HepG2 (cell line): Measurements from ENCODE around the gene NRL. TPM values are rescaled to one million over a fixed set of nuclear protein-coding genes. Genes with fewer than 3 reads are reported as not detected.

Experiments used
- ARID4A ChIP-seq: sonication (generic); formaldehyde crosslinking; IDR thresholded peaks from 2 replicates; pipeline ENCODE4 v1.5.0; 2020; ENCODE audit warnings: mild to moderate bottlenecking, missing genetic modification reagents, borderline replicate concordance
- ATAD3A ChIP-seq: sonication (generic); formaldehyde crosslinking; IDR thresholded peaks from 2 replicates; pipeline ENCODE4 v1.4.0; 2020; ENCODE audit warnings: missing genetic modification reagents
- DNMT1 ChIP-seq: sonication (generic); formaldehyde crosslinking; IDR thresholded peaks from 2 replicates; pipeline ENCODE4 v1.5.1; 2020; ENCODE audit warnings: mild to moderate bottlenecking, missing genetic modification reagents
- GLMP ChIP-seq: sonication (generic); formaldehyde crosslinking; IDR thresholded peaks from 2 replicates; pipeline ENCODE4 v1.9.0; 2021; ENCODE audit warnings: missing genetic modification reagents, mild to moderate bottlenecking, borderline replicate concordance
- GMEB2 ChIP-seq: IDR thresholded peaks from 2 replicates; pipeline ENCODE4 v1.6.1; 2016; ENCODE audit warnings: missing biosample characterization, missing genetic modification reagents, low read depth
- GTF3A ChIP-seq: sonication (generic); formaldehyde crosslinking; conservative IDR thresholded peaks from 2 replicates; pipeline ENCODE4 v1.4.0; 2020; ENCODE audit warnings: mild to moderate bottlenecking, missing genetic modification reagents
- JUNB ChIP-seq: sonication (generic); formaldehyde crosslinking; IDR thresholded peaks from 2 replicates; pipeline ENCODE4 v1.8.0; 2022; ENCODE audit warnings: missing genetic modification reagents, mild to moderate bottlenecking, borderline replicate concordance
- MED8 ChIP-seq: sonication (generic); formaldehyde crosslinking; IDR thresholded peaks from 2 replicates; pipeline ENCODE4 v1.8.1; 2023; ENCODE audit warnings: mild to moderate bottlenecking, missing genetic modification reagents; ENCODE audit not compliant: insufficient replicate concordance
- PBX2 ChIP-seq: IDR thresholded peaks from 2 replicates; pipeline ENCODE4 v1.6.1; 2016; ENCODE audit warnings: control low read depth
- SALL1 ChIP-seq: sonication (generic); formaldehyde crosslinking; IDR thresholded peaks from 2 replicates; pipeline ENCODE4 v1.8.0; 2022; ENCODE audit warnings: mild to moderate bottlenecking, missing genetic modification reagents
- SMARCC2 ChIP-seq: fragments of 450-650 bp; IDR thresholded peaks from 2 replicates; pipeline ENCODE4 v1.6.1; 2017; ENCODE audit warnings: antibody characterized with exemption, mild to moderate bottlenecking
- TGIF2 ChIP-seq: IDR thresholded peaks from 2 replicates; pipeline ENCODE4 v1.6.1; 2016; ENCODE audit warnings: control low read depth, missing compliant biosample characterization
- TRAFD1 ChIP-seq: sonication (generic); formaldehyde crosslinking; IDR thresholded peaks from 2 replicates; pipeline ENCODE4 v1.5.1; 2020; ENCODE audit warnings: missing genetic modification reagents, mild to moderate bottlenecking, borderline replicate concordance
- ZBTB38 ChIP-seq: sonication (generic); formaldehyde crosslinking; IDR thresholded peaks from 2 replicates; pipeline ENCODE4 v1.5.1; 2020; ENCODE audit warnings: mild to moderate bottlenecking, missing genetic modification reagents
- ZNF143 ChIP-seq: sonication (generic); formaldehyde crosslinking; IDR thresholded peaks from 2 replicates; pipeline ENCODE4 v1.4.0; 2020; ENCODE audit warnings: missing genetic modification reagents
- ZNF160 ChIP-seq: sonication (generic); formaldehyde crosslinking; IDR thresholded peaks from 2 replicates; pipeline ENCODE4 v1.8.0; 2022; ENCODE audit warnings: mild to moderate bottlenecking, inconsistent platforms, missing genetic modification reagents
- ZNF652 ChIP-seq: IDR thresholded peaks from 2 replicates; pipeline ENCODE4 v1.6.1; 2016; ENCODE audit warnings: low read depth, borderline replicate concordance
- ZNF7 ChIP-seq: IDR thresholded peaks from 2 replicates; pipeline ENCODE4 v1.6.1; 2016; ENCODE audit warnings: missing biosample characterization, missing genetic modification reagents
- ZNF777 ChIP-seq: sonication (generic); formaldehyde crosslinking; IDR thresholded peaks from 2 replicates; pipeline ENCODE4 v1.4.0; 2020; ENCODE audit warnings: missing genetic modification reagents
- ZNF792 ChIP-seq: IDR thresholded peaks from 2 replicates; pipeline ENCODE4 v1.6.1; 2016
- polyA plus RNA-seq, 8 experiments: library from polyadenylated mRNA; depleted of rRNA in 3 of 8; stranded (reverse) in 7 of 8; unstranded in 1 of 8; fragments of >200 nt; fragmentation: Illumina TruSeq in 4 of 8; extraction: Trizol in 4 of 8; gene quantifications; 2 replicates each; pipeline versions ENCODE4 v1.2.1 to v1.2.3, GENCODE V29; 2011 to 2016; ENCODE audit warnings: low read depth in 4 of 8, missing spikeins in 1 of 8, mixed read lengths in 1 of 8; ENCODE audit not compliant: insufficient read depth in 1 of 8
- total RNA-seq, 5 experiments: library from RNA; depleted of rRNA; stranded (reverse); fragments of >200 nt; fragmentation: Illumina TruSeq; extraction: Trizol; gene quantifications; 2 replicates each; pipeline ENCODE4 v1.2.3, GENCODE V29; 2016; ENCODE audit warnings: low read depth in 1 of 5

Gene NRL
- total and polyA plus RNA-seq, 2 of the 13 experiments (the other 11 are each of a cell fraction or from before 2014, with no cell fraction given): 2.5 to 4.7 TPM

- TF ChIP-seq PBX2 (CRISPR knock-in tag) (no peak), ZNF7 (CRISPR knock-in tag) (peak; percentile 11; the same call in 1 of the 2 replicates), TRAFD1 (CRISPR knock-in tag) (no peak; the same call in 1 of the 2 replicates), SALL1 (CRISPR knock-in tag) (peak; percentile 95), ZNF792 (CRISPR knock-in tag) (peak; percentile 24), ZNF652 (CRISPR knock-in tag) (no peak; the same call in 1 of the 2 replicates), ZNF160 (CRISPR knock-in tag) (peak; percentile 83), DNMT1 (CRISPR knock-in tag) (peak; percentile 66; the same call in 1 of the 2 replicates), ZBTB38 (CRISPR knock-in tag) (peak; percentile 83), SMARCC2 (no peak), TGIF2 (CRISPR knock-in tag) (no peak; the same call in 1 of the 2 replicates), GMEB2 (CRISPR knock-in tag) (peak; percentile 40; the same call in 1 of the 2 replicates), ATAD3A (0 out of 2 replicates have a peak, but pooled peaks have one; percentile 62), GLMP (CRISPR knock-in tag) (no peak), ARID4A (no peak), MED8 (CRISPR knock-in tag) (peak; percentile 83), GTF3A (CRISPR knock-in tag) (no peak), ZNF143 (CRISPR knock-in tag) (peak; percentile 44; the same call in 1 of the 2 replicates), ZNF777 (CRISPR knock-in tag) (peak; percentile 72), JUNB (CRISPR knock-in tag) (no peak)
Observed at GRCh38 chr14:24135834-24136683, 21.3 kb upstream of the NRL start, which contains the start of gene PSME1 (continued).
